OCI-LY3 (cell line): ENCODE data around the gene ZNF225.
A peak's percentile ranks its signal among the peaks of the same experiment; 100 is the strongest.

Experiments used
- H2AFZ ChIP-seq: fragments of 200-600, 300-600 bp; shearing (Covaris generic); 2 replicates; pipeline ENCODE4 v1.6.0; 2014; ENCODE audit warnings: antibody characterized with exemption, low read depth, low read length
- H3K27ac ChIP-seq: fragments of 200-600, 300-600 bp; sonication (generic); 2 replicates; pipeline ENCODE4 v1.5.1; 2014; ENCODE audit warnings: mild to moderate bottlenecking, low read length, moderate library complexity, mixed read lengths
- H3K27me3 ChIP-seq: fragments of 200-600, 300-600 bp; sonication (generic); 2 replicates; pipeline ENCODE4 v1.6.1; 2014; ENCODE audit warnings: low read depth, low read length, mixed read lengths
- H3K36me3 ChIP-seq: fragments of 200-600, 300-600 bp; sonication (generic); replicated peaks from 2 replicates; pipeline ENCODE3; 2014; ENCODE audit warnings: low read depth, low read length, mixed read lengths
- H3K4me1 ChIP-seq: fragments of 300-600, 200-600 bp; sonication (generic); 2 replicates; pipeline ENCODE4 v1.6.1; 2014; ENCODE audit warnings: low read length, mixed read lengths
- H3K4me2 ChIP-seq: fragments of 200-600, 300-600 bp; sonication (generic); 2 replicates; pipeline ENCODE4 v1.6.1; 2014; ENCODE audit warnings: low read length, mixed read lengths
- H3K4me3 ChIP-seq: fragments of 300-600, 200-600 bp; sonication (generic); 2 replicates; pipeline ENCODE4 v1.5.1; 2014; ENCODE audit warnings: antibody characterized with exemption, mild to moderate bottlenecking, low read length, moderate library complexity
- H3K79me2 ChIP-seq: fragments of 300-600, 200-600 bp; shearing (Covaris generic); 2 replicates; pipeline ENCODE4 v1.6.1; 2014; ENCODE audit warnings: mild to moderate bottlenecking, low read length, mixed read lengths
- H3K9ac ChIP-seq: fragments of 300-600, 200-600 bp; shearing (Covaris generic); 2 replicates; pipeline ENCODE4 v1.6.0; 2014; ENCODE audit warnings: mild to moderate bottlenecking, low read length, moderate library complexity
- H3K9me3 ChIP-seq: fragments of 200-600, 300-600 bp; shearing (Covaris generic); 2 replicates; pipeline ENCODE4 v1.6.1; 2014; ENCODE audit warnings: low read length, mixed read lengths; ENCODE audit not compliant: insufficient read depth
- H4K20me1 ChIP-seq: fragments of 200-600, 300-600 bp; sonication (generic); 2 replicates; pipeline ENCODE4 v1.6.1; 2016; ENCODE audit warnings: low read length, mixed read lengths; ENCODE audit not compliant: insufficient read depth
- CTCF ChIP-seq: fragments of 200-600, 300-600 bp; sonication (generic); IDR thresholded peaks from 2 replicates; pipeline ENCODE4 v1.5.1; 2014; ENCODE audit warnings: antibody characterized with exemption, low read length, low read depth
- EZH2phosphoT487 ChIP-seq: fragments of 200-600 bp; shearing (Covaris generic); IDR thresholded peaks from 2 replicates; pipeline ENCODE4 v1.6.1; 2018; ENCODE audit warnings: antibody characterized with exemption, mixed run types, low read depth

ZNF225 gene

GRCh38 chr19:44107751-44108150, 5.4 kb upstream of the ZNF225 start:
- Histone ChIP-seq H3K36me3 (peaks cover 70% of the 10 kb centered on the region), H4K20me1 (no peaks in the 10 kb centered on the region), H3K4me1 (0 out of 2 replicates have a peak, but pooled peaks cover 2% of the 10 kb centered on the region), H3K4me3 (no peak overlapping the region), H2AFZ (no peak overlapping the region), H3K27me3 (no peaks in the 10 kb centered on the region), H3K4me2 (no peak overlapping the region), H3K27ac (no peak overlapping the region), H3K79me2 (no peaks in the 10 kb centered on the region), H3K9me3 (peaks cover 17% of the 10 kb centered on the region; the same call in 1 of the 2 replicates), H3K9ac (no peak overlapping the region)
- no peak for TF ChIP-seq CTCF
- TF ChIP-seq EZH2phosphoT487: no peak

- Histone ChIP-seq H4K20me1 (no peaks in the 10 kb centered on the region), H3K4me1 (peaks cover 7% of the 10 kb centered on the region; the same call in 1 of the 2 replicates), H3K9me3 (peaks cover 17% of the 10 kb centered on the region; the same call in 1 of the 2 replicates), H3K9ac (no peak overlapping the region), H3K4me2 (no peak overlapping the region), H3K79me2 (peaks cover 11% of the 10 kb centered on the region), H3K27me3 (no peaks in the 10 kb centered on the region), H2AFZ (no peak overlapping the region), H3K27ac (no peak overlapping the region), H3K4me3 (no peak overlapping the region), H3K36me3 (peaks cover 55% of the 10 kb centered on the region)
- TF ChIP-seq EZH2phosphoT487 (no peak), CTCF (no peak)
Observed at GRCh38 chr19:44109458-44109857, 3.7 kb upstream of the ZNF225 start.

- TF ChIP-seq CTCF: no peak
- no peak for TF ChIP-seq EZH2phosphoT487
- Histone ChIP-seq H3K27ac (no peak overlapping the region), H3K4me3 (no peak overlapping the region), H3K27me3 (no peaks in the 10 kb centered on the region), H3K9me3 (peaks cover 6% of the 10 kb centered on the region; the same call in 1 of the 2 replicates), H4K20me1 (no peaks in the 10 kb centered on the region), H3K4me2 (0 out of 2 replicates have a peak overlapping the region, but pooled peaks have one; percentile 81), H2AFZ (no peak overlapping the region), H3K79me2 (peaks cover 11% of the 10 kb centered on the region), H3K4me1 (peaks cover 7% of the 10 kb centered on the region; the same call in 1 of the 2 replicates), H3K36me3 (peaks cover 44% of the 10 kb centered on the region), H3K9ac (no peak overlapping the region)
Observed at GRCh38 chr19:44111910-44112463, 1.2 kb upstream of the ZNF225 start.

- no peak for TF ChIP-seq CTCF
- TF ChIP-seq EZH2phosphoT487: no peak
- H3K27ac ChIP-seq: no peak overlapping the region
Observed at GRCh38 chr19:44112802-44113137, 429 bp upstream of the ZNF225 start.

More at GRCh38 chr19:44112802-44113137, 429 bp upstream of the ZNF225 start:
- peaks cover 41% of the 10 kb centered on the region for H3K36me3 ChIP-seq
- no peaks in the 10 kb centered on the region; the same call in 1 of the 2 replicates for H3K9me3 ChIP-seq
- peak overlapping the region; percentile 80 for H3K4me3 ChIP-seq
- H3K9ac ChIP-seq: peak overlapping the region; percentile 81
- peaks cover 11% of the 10 kb centered on the region for H3K79me2 ChIP-seq
- peaks cover 7% of the 10 kb centered on the region; the same call in 1 of the 2 replicates for H3K4me1 ChIP-seq
- H2AFZ ChIP-seq: peak overlapping the region; percentile 99
- no peaks in the 10 kb centered on the region for H3K27me3 ChIP-seq
- peak overlapping the region; percentile 81 for H3K4me2 ChIP-seq
- H4K20me1 ChIP-seq: no peaks in the 10 kb centered on the region
